Measurements from ENCODE around the gene PEX11A.

DNA sequence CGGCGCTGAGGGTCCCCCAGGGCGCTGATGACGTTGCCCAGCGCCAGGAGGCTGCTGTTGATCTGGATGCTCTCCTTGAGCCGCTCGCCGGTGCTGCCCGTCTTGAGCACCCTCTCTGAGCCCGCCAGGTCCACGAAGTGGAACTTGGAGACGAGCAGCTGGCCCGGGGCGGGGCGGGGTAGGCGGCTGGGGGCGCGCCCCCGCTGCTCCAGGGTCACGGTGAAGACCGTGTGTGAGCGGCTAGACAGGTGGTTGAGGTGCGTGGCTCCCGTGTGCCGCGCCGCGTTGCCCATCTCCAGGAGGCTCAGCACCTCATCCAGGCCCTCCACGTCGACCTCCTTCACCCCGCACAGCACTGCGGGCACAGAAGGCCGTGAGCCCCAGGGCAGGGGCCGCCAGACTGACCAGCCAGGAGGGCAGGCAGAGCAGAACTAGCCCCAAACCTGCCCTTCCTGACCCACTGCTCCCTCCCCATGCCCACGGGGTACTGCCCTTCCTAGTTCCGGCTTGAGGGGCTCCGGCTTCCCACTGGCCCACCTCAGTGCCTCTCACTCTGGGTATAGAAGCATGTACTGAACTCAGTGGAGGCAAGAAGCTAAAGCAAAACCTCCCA, 41.4 kb downstream of the PEX11A start:
- TF ChIP-seq, protein P1, sequence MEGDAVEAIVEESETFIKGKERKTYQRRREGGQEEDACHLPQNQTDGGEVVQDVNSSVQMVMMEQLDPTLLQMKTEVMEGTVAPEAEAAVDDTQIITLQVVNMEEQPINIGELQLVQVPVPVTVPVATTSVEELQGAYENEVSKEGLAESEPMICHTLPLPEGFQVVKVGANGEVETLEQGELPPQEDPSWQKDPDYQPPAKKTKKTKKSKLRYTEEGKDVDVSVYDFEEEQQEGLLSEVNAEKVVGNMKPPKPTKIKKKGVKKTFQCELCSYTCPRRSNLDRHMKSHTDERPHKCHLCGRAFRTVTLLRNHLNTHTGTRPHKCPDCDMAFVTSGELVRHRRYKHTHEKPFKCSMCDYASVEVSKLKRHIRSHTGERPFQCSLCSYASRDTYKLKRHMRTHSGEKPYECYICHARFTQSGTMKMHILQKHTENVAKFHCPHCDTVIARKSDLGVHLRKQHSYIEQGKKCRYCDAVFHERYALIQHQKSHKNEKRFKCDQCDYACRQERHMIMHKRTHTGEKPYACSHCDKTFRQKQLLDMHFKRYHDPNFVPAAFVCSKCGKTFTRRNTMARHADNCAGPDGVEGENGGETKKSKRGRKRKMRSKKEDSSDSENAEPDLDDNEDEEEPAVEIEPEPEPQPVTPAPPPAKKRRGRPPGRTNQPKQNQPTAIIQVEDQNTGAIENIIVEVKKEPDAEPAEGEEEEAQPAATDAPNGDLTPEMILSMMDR (IDR thresholded peaks at IDR 0.05; ENCODE audit: extremely low read depth in 1 of 2, insufficient read depth in 1 of 2, low read depth in 1 of 2, low read length in 2 of 2), result no peak
- no peak for TF ChIP-seq POLR2A (IDR thresholded peaks at IDR 0.05; ENCODE audit: low read depth, low read length)
- no peak for TF ChIP-seq FOS (IDR thresholded peaks at IDR 0.05; ENCODE audit: borderline replicate concordance, insufficient read depth, low read length)
- TF ChIP-seq POLR2AphosphoS5 (IDR thresholded peaks at IDR 0.05; ENCODE audit: insufficient read depth, low read depth, low read length), result no peak
